ENCODE data around the gene JUN.

Gene JUN

DNA sequence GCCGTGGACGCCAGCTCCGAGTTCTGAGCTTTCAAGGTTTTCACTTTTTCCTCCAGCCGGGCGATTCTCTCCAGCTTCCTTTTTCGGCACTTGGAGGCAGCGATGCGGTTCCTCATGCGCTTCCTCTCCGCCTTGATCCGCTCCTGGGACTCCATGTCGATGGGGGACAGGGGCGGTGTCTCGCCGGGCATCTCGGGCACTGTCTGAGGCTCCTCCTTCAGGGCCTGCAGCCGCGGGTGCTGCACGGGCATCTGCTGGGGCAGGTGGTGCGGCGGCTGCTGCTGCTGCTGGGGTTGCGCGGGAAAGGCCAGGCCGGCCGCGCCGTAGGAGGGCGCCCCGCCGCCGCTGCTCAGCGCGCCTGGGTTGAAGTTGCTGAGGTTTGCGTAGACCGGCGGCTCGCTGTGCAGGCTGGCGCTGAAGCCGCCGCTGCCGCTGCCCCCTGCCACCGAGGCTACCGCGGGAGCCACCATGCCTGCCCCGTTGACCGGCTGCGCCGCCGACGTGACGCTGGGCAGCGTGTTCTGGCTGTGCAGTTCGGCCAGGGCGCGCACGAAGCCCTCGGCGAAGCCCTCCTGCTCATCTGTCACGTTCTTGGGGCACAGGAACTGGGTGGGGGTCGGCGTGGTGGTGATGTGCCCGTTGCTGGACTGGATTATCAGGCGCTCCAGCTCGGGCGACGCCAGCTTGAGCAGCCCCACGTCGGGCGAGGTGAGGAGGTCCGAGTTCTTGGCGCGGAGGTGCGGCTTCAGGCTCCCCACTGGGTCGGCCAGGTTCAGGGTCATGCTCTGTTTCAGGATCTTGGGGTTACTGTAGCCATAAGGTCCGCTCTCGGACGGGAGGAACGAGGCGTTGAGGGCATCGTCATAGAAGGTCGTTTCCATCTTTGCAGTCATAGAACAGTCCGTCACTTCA is 1.4 kb downstream of the JUN start:
- DNase-seq, result peak; percentile 73

- peak; percentile 76 for DNase-seq
These were observed 2.2 kb downstream of the JUN start for GRCh38 chr1:58781541-58782177.

DNA sequence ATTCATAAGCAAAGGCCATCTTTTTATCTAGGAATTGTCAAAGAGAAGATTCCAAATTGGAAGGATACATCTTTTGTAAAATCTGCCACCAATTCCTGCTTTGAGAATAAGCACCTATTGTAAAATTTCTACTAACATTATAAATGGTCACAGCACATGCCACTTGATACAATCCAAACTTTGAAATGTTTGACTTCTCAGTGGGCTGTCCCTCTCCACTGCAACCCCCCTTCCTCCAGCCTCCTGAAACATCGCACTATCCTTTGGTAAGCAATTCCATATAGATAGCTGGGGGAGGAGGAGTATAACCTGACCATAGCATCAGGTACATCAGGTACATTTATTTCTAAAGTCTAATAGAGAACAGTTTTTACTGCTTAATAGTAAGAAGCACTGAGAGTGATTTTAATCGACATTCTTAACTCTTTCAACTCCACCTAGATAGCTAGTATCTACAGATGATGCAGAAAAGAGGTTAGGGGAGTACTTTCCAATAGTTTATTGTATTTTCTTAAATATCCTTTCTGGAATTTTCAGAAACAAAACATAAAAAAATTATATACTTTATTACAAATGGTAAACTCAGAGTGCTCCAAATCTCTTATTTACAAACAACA is 2.9 kb downstream of the JUN start:
- DNase-seq, result peak; percentile 57

GRCh38 chr1:58780411-58780810 is 3.4 kb downstream of the JUN start:
- no peak for DNase-seq

GRCh38 chr1:58779801-58780382 is 4.0 kb downstream of the JUN start:
- DNase-seq, result no peak

- DNase-seq, result no peak
These were observed 4.6 kb downstream of the JUN start for GRCh38 chr1:58779059-58779754.

DNA sequence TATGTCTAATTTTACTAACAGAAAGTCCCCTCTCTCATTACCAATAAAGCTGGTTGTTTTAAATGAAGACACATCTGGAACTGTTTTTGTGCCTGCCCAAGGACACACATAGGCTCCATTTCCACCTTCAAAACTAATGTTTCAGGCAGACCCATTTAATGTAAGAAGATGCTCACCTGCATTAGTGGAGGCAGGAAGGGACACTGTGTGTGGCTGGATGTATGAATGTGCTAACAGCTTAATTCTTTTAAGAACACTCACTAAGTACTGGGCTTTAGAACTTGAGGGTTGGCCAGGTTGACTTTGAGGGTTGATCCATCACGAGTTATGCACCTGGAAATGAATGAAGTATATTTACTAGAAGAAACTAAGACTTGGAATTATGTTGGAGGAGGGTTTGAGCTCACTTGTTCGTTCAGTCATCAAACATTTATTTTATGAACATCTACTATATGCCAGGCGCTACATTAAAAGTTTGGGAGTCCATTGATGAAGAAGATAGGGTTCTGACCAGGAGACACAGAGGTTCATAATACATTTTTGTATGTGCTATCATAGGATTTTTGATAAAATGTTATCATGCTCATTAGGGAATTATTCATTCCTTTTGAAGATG is 5.4 kb downstream of the JUN start:
- no peak for DNase-seq

DNA sequence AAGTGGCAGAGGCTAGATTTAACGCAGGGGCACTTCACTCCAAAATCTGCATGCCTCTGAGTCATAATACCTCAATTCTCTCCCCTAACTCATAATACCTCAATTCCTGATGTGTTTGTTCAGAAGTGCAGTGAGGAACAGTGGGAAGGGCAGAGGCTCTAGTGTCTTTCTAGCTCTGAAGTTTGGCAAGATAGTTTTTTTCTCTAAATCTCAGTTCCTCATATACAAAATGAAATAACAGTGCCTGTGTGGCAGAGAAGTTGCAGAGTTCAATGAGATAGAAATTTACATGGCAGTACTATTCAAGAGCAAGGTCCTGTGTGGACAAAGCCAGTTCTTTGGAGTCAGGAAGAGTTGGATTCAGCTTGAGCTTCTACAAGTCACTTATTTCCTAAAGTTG is 9.8 kb downstream of the JUN start:
- no peak for DNase-seq

DNA sequence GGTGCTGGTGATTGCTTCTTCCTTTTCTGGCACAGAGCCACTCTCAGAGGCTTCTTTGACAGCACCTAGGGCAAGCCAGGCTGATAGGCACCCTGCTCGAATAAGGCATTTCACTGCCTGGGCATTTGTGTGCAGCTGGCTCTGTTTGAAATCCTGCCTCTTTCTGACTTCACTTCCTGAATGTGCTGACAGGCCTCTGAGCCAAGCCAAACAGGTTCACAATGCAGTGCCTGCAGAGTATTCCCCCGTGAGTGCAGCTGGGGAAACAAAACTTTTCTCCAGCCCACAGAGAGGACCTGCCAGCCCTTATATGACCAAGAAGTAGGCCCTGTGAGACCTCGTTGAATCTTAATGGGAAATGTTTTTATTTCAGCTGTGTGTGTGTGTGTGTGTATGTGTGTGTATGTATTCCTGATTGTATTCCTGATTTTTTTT is 10.4 kb downstream of the JUN start:
- DNase-seq, result no peak

DNA sequence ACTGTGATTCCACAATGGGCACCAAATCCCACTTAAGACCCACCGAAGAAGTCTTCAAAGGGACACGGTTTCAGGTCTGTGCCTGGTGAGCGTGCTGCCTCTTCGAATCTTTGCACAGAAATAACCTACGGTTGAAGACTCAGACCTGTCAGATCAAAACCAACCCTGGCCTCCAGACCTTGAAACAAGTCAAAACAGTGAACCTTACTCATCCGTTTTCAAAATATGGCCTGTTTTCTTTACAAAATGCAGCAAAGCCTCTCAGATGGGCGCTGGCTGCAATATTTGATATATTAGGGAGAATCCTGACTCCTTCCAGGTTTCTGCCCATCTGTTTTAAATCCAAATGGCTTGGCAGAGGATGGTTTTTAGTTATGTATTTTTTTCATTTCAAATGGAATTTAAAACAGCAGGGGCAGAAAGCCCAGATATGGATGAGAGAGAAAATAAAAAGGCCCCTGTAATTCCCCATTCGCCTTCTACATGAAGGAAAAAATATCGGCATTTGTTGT is 14.0 kb downstream of the JUN start:
- DNase-seq, result no peak

DNA sequence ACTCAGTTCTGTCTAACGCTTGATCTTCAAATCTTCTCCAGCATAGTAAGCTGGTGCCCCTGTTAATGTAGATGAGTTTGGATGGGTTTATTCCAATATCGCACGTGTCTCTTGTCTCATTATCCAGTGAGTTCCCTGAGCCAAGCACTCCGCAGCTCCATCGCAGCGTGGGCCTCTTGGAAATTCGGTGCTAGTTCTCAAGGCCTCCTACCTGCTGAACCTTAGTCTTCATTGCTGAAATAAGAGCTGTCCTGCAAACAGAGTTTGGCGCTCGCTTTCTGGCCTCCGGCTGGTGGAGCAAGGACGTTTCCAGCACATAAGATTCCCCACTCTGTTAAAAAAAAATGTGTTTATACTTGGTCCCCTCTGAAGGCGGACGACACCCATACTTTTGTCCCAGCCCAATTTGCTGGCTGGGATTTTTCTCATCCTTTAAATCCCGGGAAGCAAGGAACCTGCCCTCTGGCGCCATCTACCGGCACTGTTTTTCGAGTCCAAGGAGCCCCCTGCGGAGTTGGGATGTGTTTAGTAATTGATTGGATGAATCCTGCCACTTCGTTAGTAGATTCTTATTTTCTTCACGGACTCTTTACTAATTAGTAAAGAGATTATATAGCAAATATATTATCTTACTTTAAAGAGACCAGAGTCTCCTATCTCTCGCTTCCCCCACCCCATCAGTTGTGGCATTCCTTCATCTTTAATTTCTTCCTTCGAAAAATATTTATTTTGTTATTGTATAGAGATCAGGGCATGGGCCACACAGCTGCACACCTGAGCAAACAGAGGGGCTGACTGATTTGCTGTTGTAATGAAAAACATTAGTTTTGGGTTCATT is 14.7 kb downstream of the JUN start:
- peak; percentile 66 for DNase-seq

GRCh38 chr1:58768191-58768731 is 15.6 kb downstream of the JUN start:
- DNase-seq, result no peak

DNA sequence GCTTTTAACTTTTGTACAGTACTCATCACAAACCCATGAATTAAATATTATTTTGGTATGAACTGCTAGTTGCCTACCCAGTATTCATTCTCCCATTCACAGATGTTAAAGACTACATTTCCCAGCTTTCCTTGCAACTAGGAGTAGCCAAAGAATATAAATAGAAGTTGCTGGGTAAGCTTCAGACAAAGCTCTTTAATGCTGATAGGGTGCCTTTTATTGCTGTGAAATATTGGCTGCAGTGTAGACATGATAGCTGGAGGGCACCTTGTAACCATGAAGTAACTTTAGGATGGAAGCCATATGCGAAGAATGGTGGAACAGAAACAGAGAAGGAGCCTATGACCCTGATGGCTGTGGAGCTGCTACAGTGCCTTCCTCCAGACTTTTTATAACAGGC is 16.7 kb downstream of the JUN start:
- DNase-seq, result no peak

GRCh38 chr1:58765441-58765840 is 18.4 kb downstream of the JUN start:
- DNase-seq, result no peak

- DNase-seq, result no peak
These were observed 18.8 kb downstream of the JUN start for GRCh38 chr1:58765006-58765405.

GRCh38 chr1:58764294-58764978 is 19.4 kb downstream of the JUN start:
- no peak for DNase-seq

DNA sequence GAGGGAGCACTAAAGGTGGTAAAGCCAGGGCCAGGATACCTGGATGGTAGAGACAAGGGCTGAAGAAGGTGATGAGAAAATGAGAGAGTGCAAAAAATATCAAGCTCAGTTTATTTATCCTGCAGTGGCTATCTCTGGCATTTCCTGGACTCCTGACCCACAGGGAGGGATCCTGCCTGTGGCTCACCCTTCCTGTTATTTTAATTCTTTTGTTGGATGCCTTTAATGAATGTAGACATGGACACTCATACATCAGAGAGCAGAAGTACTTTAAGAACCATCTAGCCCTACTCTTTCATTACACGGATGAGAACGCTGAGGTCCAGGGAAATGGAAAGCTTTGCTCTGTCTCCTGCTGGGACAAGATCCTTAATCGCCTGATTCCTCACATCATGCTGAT is 20.6 kb downstream of the JUN start:
- DNase-seq, result no peak

- DNase-seq, result no peak
These were observed 21.0 kb downstream of the JUN start for GRCh38 chr1:58762806-58763205.

DNA sequence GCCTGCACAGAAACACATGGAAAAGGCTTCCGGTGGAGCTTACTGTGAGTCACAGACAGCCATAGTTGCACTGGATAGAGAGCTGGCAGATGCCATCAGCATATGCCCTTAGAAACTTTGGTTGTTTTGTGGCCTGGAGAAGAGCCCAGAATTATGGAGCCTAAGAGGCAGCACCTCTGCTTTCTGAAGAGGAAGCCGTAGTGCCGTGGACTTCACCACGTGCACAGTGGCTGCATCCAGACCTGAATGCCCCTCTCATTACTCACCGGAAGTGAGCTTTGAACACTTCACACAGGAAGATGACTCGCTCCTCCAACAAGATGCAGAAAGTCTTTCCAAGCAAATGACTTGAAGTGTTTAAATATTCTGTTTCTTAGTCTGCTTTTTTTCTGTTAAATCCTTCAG is 28.4 kb downstream of the JUN start:
- DNase-seq, result no peak

Measured in midbrain (tissue), 1 donor.